HG02840 (cell line): ENCODE measurements around the gene PACSIN1.
"Not testable (repeated sequence)": the region's sequence is repeated elsewhere in the genome, so short reads cannot be mapped to it uniquely, and the experiment has no call there.

Experiments
- ATAC-seq: cut with Tn5 transposase; IDR thresholded peaks from one replicate; pipeline ENCODE4 v1.9.1; 2021; ENCODE audit warnings: mild to moderate bottlenecking, moderate library complexity, moderate number of reproducible peaks; ENCODE audit not compliant: unreplicated experiment, low FRiP score

Gene PACSIN1

GRCh38 chr6:34457742-34458735, 7.8 kb upstream of the PACSIN1 start:
- no peak for ATAC-seq

GRCh38 chr6:34459899-34460593, 5.8 kb upstream of the PACSIN1 start:
- ATAC-seq, result no peak

GRCh38 chr6:34460796-34461507, 4.9 kb upstream of the PACSIN1 start:
- ATAC-seq, result no peak

- ATAC-seq, result no peak
Observed at GRCh38 chr6:34462010-34462409, 3.9 kb upstream of the PACSIN1 start.

GRCh38 chr6:34462551-34462971, 3.3 kb upstream of the PACSIN1 start:
- no peak for ATAC-seq

GRCh38 chr6:34463299-34463698, 2.6 kb upstream of the PACSIN1 start:
- no peak for ATAC-seq

GRCh38 chr6:34463849-34464248, 2.0 kb upstream of the PACSIN1 start:
- ATAC-seq, result no peak

GRCh38 chr6:34466242-34467185, 638 bp downstream of the PACSIN1 start:
- ATAC-seq, result no peak

GRCh38 chr6:34468378-34468892, 2.6 kb downstream of the PACSIN1 start:
- no peak for ATAC-seq

GRCh38 chr6:34469499-34469898, 3.6 kb downstream of the PACSIN1 start:
- ATAC-seq, result no peak

GRCh38 chr6:34472425-34472824, 6.5 kb downstream of the PACSIN1 start:
- no peak for ATAC-seq

GRCh38 chr6:34473967-34474366, 8.1 kb downstream of the PACSIN1 start:
- no peak for ATAC-seq

GRCh38 chr6:34474754-34475153, 8.9 kb downstream of the PACSIN1 start:
- ATAC-seq, result no peak

- ATAC-seq, result no peak
Observed at GRCh38 chr6:34475238-34475682, 9.4 kb downstream of the PACSIN1 start.

- no peak for ATAC-seq
Observed at GRCh38 chr6:34475767-34476328, 10.0 kb downstream of the PACSIN1 start.

GRCh38 chr6:34476447-34476846, 10.6 kb downstream of the PACSIN1 start:
- ATAC-seq, result no peak

- no peak for ATAC-seq
Observed at GRCh38 chr6:34476921-34477320, 11.0 kb downstream of the PACSIN1 start.

- ATAC-seq, result no peak
Observed at GRCh38 chr6:34478796-34479195, 12.9 kb downstream of the PACSIN1 start.

GRCh38 chr6:34483781-34484180, 17.9 kb downstream of the PACSIN1 start:
- ATAC-seq, result not testable (repeated sequence)
